GM23338 (cell line): ENCODE measurements around the gene EEF1AKMT2. TPM values are rescaled to one million over a fixed set of nuclear protein-coding genes. Genes with fewer than 3 reads are reported as not detected.

Experiments used
- ATAC-seq: fragments of 200-7000 bp; cut with Tn5 transposase; 3 replicates; pipeline ENCODE4 v1.9.1; 2020
- DNase-seq: peaks from one replicate; pipeline ENCODE4 v3.0.0-alpha.2; 2015; ENCODE audit warnings: low spot score
- H2AFZ ChIP-seq: fragments of 200-600 bp; sonication (generic); 2 replicates; pipeline ENCODE4 v1.8.0; 2016; ENCODE audit warnings: antibody characterized with exemption, mild to moderate bottlenecking, moderate library complexity
- H3F3A ChIP-seq: fragments of 200-600 bp; sonication (generic); replicated peaks from 2 replicates; pipeline ENCODE4 v1.8.0; 2017; ENCODE audit warnings: antibody characterized with exemption, mixed run types, low read depth
- H3K27ac ChIP-seq: fragments of 200-600 bp; sonication (generic); 2 replicates; pipeline ENCODE4 v1.6.1; 2016; ENCODE audit warnings: low read depth
- H3K27me3 ChIP-seq: fragments of 200-600 bp; sonication (generic); 2 replicates; pipeline ENCODE4 v1.8.0; 2016; ENCODE audit warnings: mild to moderate bottlenecking, mixed run types, moderate library complexity; ENCODE audit not compliant: insufficient read depth
- H3K36me3 ChIP-seq: fragments of 200-600 bp; sonication (generic); 2 replicates; pipeline ENCODE4 v1.8.0; 2016; ENCODE audit warnings: mild to moderate bottlenecking; ENCODE audit not compliant: insufficient read depth
- H3K4me1 ChIP-seq: fragments of 200-600 bp; sonication (generic); 2 replicates; pipeline ENCODE4 v1.8.0; 2016; ENCODE audit warnings: mild to moderate bottlenecking, moderate library complexity; ENCODE audit not compliant: insufficient read depth
- H3K4me2 ChIP-seq: fragments of 200-600 bp; sonication (generic); 2 replicates; pipeline ENCODE4 v1.7.1; 2017; ENCODE audit warnings: mixed run types
- H3K4me3 ChIP-seq: fragments of 200-600 bp; sonication (generic); 2 replicates; pipeline ENCODE4 v1.6.1; 2016; ENCODE audit warnings: mixed run types
- H3K79me2 ChIP-seq: fragments of 200-600 bp; sonication (generic); replicated peaks from 2 replicates; pipeline ENCODE4 v1.8.0; 2017; ENCODE audit warnings: mild to moderate bottlenecking; ENCODE audit not compliant: insufficient read depth
- H3K9me2 ChIP-seq: fragments of 200-600 bp; sonication (generic); 2 replicates; pipeline ENCODE4 v1.8.0; 2017; ENCODE audit not compliant: insufficient read depth
- H4K20me1 ChIP-seq: fragments of 200-600 bp; sonication (generic); replicated peaks from 2 replicates; pipeline ENCODE4 v1.8.0; 2017; ENCODE audit warnings: mild to moderate bottlenecking; ENCODE audit not compliant: insufficient read depth
- H3K27ac Mint-ChIP-seq: 2 replicates; pipeline ENCODE4 v1.8.0; 2020; ENCODE audit warnings: inconsistent platforms, mild to moderate bottlenecking, moderate library complexity, mixed read lengths
- H3K27me3 Mint-ChIP-seq: 3 replicates; pipeline ENCODE4 v1.8.0; 2022; ENCODE audit warnings: low read depth, mild to moderate bottlenecking, moderate library complexity, mixed read lengths, inconsistent platforms; ENCODE audit not compliant: insufficient read depth, poor library complexity
- H3K36me3 Mint-ChIP-seq: 3 replicates; pipeline ENCODE4 v1.8.0; 2021; ENCODE audit warnings: low read depth, mild to moderate bottlenecking, inconsistent platforms, moderate library complexity, mixed read lengths
- H3K4me1 Mint-ChIP-seq: 3 replicates; pipeline ENCODE4 v1.8.0; 2020; ENCODE audit warnings: mild to moderate bottlenecking, inconsistent platforms, mixed read lengths
- H3K4me3 Mint-ChIP-seq: 3 replicates; pipeline ENCODE4 v1.8.0; 2021; ENCODE audit warnings: moderate library complexity, mild to moderate bottlenecking, inconsistent platforms, mixed read lengths
- H3K9me3 Mint-ChIP-seq: 3 replicates; pipeline ENCODE4 v1.8.0; 2020; ENCODE audit warnings: moderate library complexity, mild to moderate bottlenecking, inconsistent platforms, mixed read lengths
- CREB1 ChIP-seq: fragments of 250-450 bp; sonication (Bioruptor Pico); IDR thresholded peaks from 2 replicates; pipeline ENCODE4 v1.5.0; 2020; ENCODE audit warnings: low read depth, mild to moderate bottlenecking, moderate library complexity
- CTCF ChIP-seq, 2 experiments: fragments of 200-600 bp in 1 of 2; sonication (generic) in 1 of 2; conservative IDR thresholded peaks; 2 replicates each; pipeline versions ENCODE4 v1.5.1 to v1.6.1; 2016 to 2017; ENCODE audit warnings: antibody characterized with exemption in 2 of 2, low read depth in 2 of 2, mild to moderate bottlenecking in 2 of 2, moderate library complexity in 1 of 2
- ETS1 ChIP-seq: IDR thresholded peaks from 2 replicates; pipeline ENCODE4 v1.6.1; 2016; ENCODE audit warnings: antibody characterized with exemption
- EZH2 ChIP-seq: fragments of 200-600 bp; sonication (generic); IDR thresholded peaks from one replicate; pipeline ENCODE4 v1.8.0; 2017; ENCODE audit warnings: antibody characterized with exemption, mild to moderate bottlenecking, low read depth; ENCODE audit not compliant: unreplicated experiment
- EZH2phosphoT487 ChIP-seq: fragments of 200-600 bp; sonication (generic); IDR thresholded peaks from one replicate; pipeline ENCODE4 v1.8.1; 2018; ENCODE audit warnings: antibody characterized with exemption; ENCODE audit not compliant: unreplicated experiment
- JUNB ChIP-seq: IDR thresholded peaks from one replicate; pipeline ENCODE4 v1.6.1; 2016; ENCODE audit warnings: antibody characterized with exemption; ENCODE audit not compliant: unreplicated experiment
- NANOG ChIP-seq: IDR thresholded peaks from 2 replicates; pipeline ENCODE4 v1.6.1; 2016; ENCODE audit warnings: antibody characterized with exemption, borderline replicate concordance
- POLR2AphosphoS5 ChIP-seq: IDR thresholded peaks from 2 replicates; pipeline ENCODE4 v1.6.1; 2016; ENCODE audit warnings: antibody characterized with exemption, low read depth
- REST ChIP-seq: IDR thresholded peaks from one replicate; pipeline ENCODE4 v1.6.1; 2018; ENCODE audit warnings: antibody characterized with exemption; ENCODE audit not compliant: unreplicated experiment
- STAT1 ChIP-seq: IDR thresholded peaks from one replicate; pipeline ENCODE4 v1.6.1; 2016; ENCODE audit warnings: antibody characterized with exemption; ENCODE audit not compliant: unreplicated experiment
- ZNF114 ChIP-seq: fragments of 250-450 bp; sonication (Bioruptor Pico); IDR thresholded peaks from 2 replicates; pipeline ENCODE4 v1.5.0; 2020; ENCODE audit warnings: mild to moderate bottlenecking, moderate library complexity
- ZNF331 ChIP-seq: fragments of 250-450 bp; sonication (Bioruptor Pico); IDR thresholded peaks from 2 replicates; pipeline ENCODE4 v1.5.0; 2020; ENCODE audit warnings: low read depth, mild to moderate bottlenecking, moderate library complexity
- ZNF462 ChIP-seq: fragments of 250-450 bp; sonication (Bioruptor Pico); IDR thresholded peaks from 2 replicates; pipeline ENCODE4 v1.5.0; 2020; ENCODE audit warnings: mild to moderate bottlenecking, moderate library complexity
- polyA plus RNA-seq: library from polyadenylated mRNA; unstranded; fragments of >200 nt; fragmentation: Nextera tagmentation; extraction: Ambion mirVana; gene quantifications from 2 replicates; pipeline ENCODE4 v1.2.1, GENCODE V29; 2016
- total RNA-seq: library from RNA; depleted of rRNA; stranded (reverse); fragments of >200 nt; shearing (Covaris generic); gene quantifications from 2 replicates; pipeline ENCODE4 v1.2.3, GENCODE V29; 2014

The EEF1AKMT2 gene
- total and polyA plus RNA-seq, 2 experiments from 2014 or later = 35.0 to 38.0 TPM

- TF ChIP-seq EZH2phosphoT487 (no peak), ZNF331 (CRISPR knock-in tag) (no peak)
Measured at GRCh38 chr10:124731551-124731950, 60.1 kb downstream of the EEF1AKMT2 start (continued).

- no peaks in the 10 kb centered on the region for H3K9me3 Mint-ChIP-seq
- peaks cover 12% of the 10 kb centered on the region; the same call in 1 of the 2 replicates for H4K20me1 ChIP-seq
- no peak overlapping the region for H2AFZ ChIP-seq
Measured at GRCh38 chr10:124730790-124731189, 60.9 kb downstream of the EEF1AKMT2 start.

More at GRCh38 chr10:124730790-124731189, 60.9 kb downstream of the EEF1AKMT2 start:
- peaks cover 20% of the 10 kb centered on the region for H3K4me1 Mint-ChIP-seq
- Histone ChIP-seq H3F3A (no peaks in the 10 kb centered on the region), H3K4me3 (no peak overlapping the region), H3K4me1 (peaks cover 5% of the 10 kb centered on the region), H3K27me3 (no peaks in the 10 kb centered on the region), H3K4me2 (no peak overlapping the region), H3K36me3 (no peaks in the 10 kb centered on the region; the same call in 1 of the 2 replicates), H3K27ac (no peak overlapping the region), H3K9me2 (no peaks in the 10 kb centered on the region), H3K79me2 (peaks cover 4% of the 10 kb centered on the region; the same call in 1 of the 2 replicates)
- no peak overlapping the region for H3K27ac Mint-ChIP-seq
- ATAC-seq = no peak
- TF ChIP-seq EZH2phosphoT487 (no peak), ZNF331 (CRISPR knock-in tag) (no peak), CREB1 (CRISPR knock-in tag) (no peak), POLR2AphosphoS5 (no peak), JUNB (no peak), ZNF462 (CRISPR knock-in tag) (no peak), EZH2 (no peak), STAT1 (no peak), ZNF114 (CRISPR knock-in tag) (no peak), ETS1 (no peak), NANOG (no peak), CTCF (conservative IDR thresholded peaks at IDR 0.05; ENCODE audit: low read depth in 2 of 2) (no peak), REST (no peak)
- DNase-seq = no peak
- peaks cover 2% of the 10 kb centered on the region for H3K27me3 Mint-ChIP-seq
- H3K4me3 Mint-ChIP-seq = no peak overlapping the region
- peaks cover 4% of the 10 kb centered on the region; the same call in 1 of the 3 replicates for H3K36me3 Mint-ChIP-seq
